Sigmoid colon (tissue), 3 donors: ENCODE results near the gene NANOG.
"Not testable (repeated sequence)": the region's sequence is repeated elsewhere in the genome, so short reads cannot be mapped to it uniquely, and the experiment has no call there.

ENCODE experiments used
- CTCF ChIP-seq, 4 experiments: fragments of 450-650 bp in 3 of 4; fragments of 200-600 bp in 1 of 4; IDR thresholded peaks; one replicate each; pipeline ENCODE4 v1.5.1; 2016 to 2019; ENCODE audit warnings: antibody characterized with exemption in 4 of 4, mild to moderate bottlenecking in 3 of 4, moderate library complexity in 2 of 4
- POLR2A ChIP-seq, 2 donors: fragments of 450-650 bp; IDR thresholded peaks; one replicate each; pipeline ENCODE4 v1.6.1; 2016; ENCODE audit warnings: antibody characterized with exemption in 2 of 2, mild to moderate bottlenecking in 2 of 2, moderate library complexity in 2 of 2

- TF ChIP-seq CTCF, POLR2A (IDR thresholded peaks at IDR 0.05): not testable (repeated sequence)
Observed at GRCh38 chr12:7839226-7839625, 50.0 kb downstream of the NANOG start.
